ENCODE measurements around the gene PPP1R15A.

DNA sequence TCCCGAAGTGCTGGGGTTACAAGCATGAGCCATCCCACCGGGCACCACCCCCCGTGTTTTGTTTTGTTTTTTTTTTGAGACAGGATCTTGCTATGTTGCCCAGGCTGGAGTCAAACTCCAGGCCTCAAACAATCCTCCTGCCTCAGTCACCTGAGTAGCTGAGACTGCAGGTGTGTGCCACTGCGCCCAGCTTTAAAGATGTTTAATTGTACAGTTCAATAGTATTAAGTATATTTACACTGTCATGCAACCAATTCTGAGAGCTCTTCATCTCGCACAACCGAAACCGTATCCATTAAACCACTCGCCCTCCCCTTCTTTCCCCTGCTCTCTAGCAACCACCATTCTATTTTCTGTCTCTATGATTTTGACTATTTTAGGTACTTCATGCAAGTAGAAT lies 43.5 kb downstream of the PPP1R15A start:
- TF ChIP-seq, protein P1, sequence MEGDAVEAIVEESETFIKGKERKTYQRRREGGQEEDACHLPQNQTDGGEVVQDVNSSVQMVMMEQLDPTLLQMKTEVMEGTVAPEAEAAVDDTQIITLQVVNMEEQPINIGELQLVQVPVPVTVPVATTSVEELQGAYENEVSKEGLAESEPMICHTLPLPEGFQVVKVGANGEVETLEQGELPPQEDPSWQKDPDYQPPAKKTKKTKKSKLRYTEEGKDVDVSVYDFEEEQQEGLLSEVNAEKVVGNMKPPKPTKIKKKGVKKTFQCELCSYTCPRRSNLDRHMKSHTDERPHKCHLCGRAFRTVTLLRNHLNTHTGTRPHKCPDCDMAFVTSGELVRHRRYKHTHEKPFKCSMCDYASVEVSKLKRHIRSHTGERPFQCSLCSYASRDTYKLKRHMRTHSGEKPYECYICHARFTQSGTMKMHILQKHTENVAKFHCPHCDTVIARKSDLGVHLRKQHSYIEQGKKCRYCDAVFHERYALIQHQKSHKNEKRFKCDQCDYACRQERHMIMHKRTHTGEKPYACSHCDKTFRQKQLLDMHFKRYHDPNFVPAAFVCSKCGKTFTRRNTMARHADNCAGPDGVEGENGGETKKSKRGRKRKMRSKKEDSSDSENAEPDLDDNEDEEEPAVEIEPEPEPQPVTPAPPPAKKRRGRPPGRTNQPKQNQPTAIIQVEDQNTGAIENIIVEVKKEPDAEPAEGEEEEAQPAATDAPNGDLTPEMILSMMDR (IDR thresholded peaks at IDR 0.05): no peak
- no peak for TF ChIP-seq POLR2A (IDR thresholded peaks at IDR 0.05)
